Measurements from ENCODE around the gene SLITRK5. TPM values are rescaled to one million over a fixed set of nuclear protein-coding genes. Genes with fewer than 3 reads are reported as not detected.

Gene SLITRK5
- total and polyA plus RNA-seq, 12 donors: under 0.01 to 0.07 (median 0.02) TPM; not detected in 3

- WGBS, 2 donors: 89 to 91% methylated on average over 2 of the region's 2 CpGs
- Histone ChIP-seq H3K9me3 (no peaks in the 10 kb centered on the region), H3K4me3 (no peak overlapping the region), H3K27me3 (no peaks in the 10 kb centered on the region), H3K4me1 (no peaks in the 10 kb centered on the region), H3K36me3 (no peaks in the 10 kb centered on the region), H3K27ac (no peak overlapping the region)
- intact Hi-C loops (cut with DNase I): no loop called here
- no peak for DNase-seq
- ATAC-seq: no peak
- TF ChIP-seq, protein P1, sequence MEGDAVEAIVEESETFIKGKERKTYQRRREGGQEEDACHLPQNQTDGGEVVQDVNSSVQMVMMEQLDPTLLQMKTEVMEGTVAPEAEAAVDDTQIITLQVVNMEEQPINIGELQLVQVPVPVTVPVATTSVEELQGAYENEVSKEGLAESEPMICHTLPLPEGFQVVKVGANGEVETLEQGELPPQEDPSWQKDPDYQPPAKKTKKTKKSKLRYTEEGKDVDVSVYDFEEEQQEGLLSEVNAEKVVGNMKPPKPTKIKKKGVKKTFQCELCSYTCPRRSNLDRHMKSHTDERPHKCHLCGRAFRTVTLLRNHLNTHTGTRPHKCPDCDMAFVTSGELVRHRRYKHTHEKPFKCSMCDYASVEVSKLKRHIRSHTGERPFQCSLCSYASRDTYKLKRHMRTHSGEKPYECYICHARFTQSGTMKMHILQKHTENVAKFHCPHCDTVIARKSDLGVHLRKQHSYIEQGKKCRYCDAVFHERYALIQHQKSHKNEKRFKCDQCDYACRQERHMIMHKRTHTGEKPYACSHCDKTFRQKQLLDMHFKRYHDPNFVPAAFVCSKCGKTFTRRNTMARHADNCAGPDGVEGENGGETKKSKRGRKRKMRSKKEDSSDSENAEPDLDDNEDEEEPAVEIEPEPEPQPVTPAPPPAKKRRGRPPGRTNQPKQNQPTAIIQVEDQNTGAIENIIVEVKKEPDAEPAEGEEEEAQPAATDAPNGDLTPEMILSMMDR (IDR thresholded peaks at IDR 0.05): no peak
Measured at GRCh38 chr13:87684850-87685742, 13.9 kb downstream of the SLITRK5 start.

DNA sequence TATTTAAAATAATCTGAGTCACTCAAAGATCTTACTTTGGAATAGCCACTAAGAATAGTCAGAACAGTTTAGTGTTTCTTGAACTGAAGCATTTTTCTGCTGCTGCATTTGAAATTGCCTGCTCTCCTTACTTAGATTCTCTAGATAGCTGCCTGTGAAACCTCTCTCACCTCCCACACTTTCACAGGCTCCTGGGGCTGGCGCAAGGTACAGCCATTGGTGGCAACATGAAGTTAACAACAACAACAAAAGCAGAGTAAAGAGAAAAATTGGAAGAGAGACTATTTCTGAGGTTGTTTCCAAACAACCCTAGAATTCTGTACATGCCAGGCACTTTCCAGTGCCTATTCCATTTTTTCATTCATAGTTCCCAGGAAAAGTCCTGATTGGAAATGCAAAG is 25.3 kb downstream of the SLITRK5 start:
- DNase-seq (no peak), ATAC-seq (no peak)
- Histone ChIP-seq H3K9me3 (peaks cover 0 to 5% (median 0%) of the 10 kb centered on the region in 11 donors), H3K27ac (no peak overlapping the region), H3K27me3 (no peaks in the 10 kb centered on the region), H3K4me1 (no peaks in the 10 kb centered on the region), H3K4me3 (no peak overlapping the region), H3K36me3 (no peaks in the 10 kb centered on the region)
- TF ChIP-seq, protein P1 (IDR thresholded peaks at IDR 0.05): no peak
- WGBS, 2 donors: 90 to 93% methylated on average over 1 of the region's 1 CpG
- intact Hi-C loops (cut with DNase I): no loop called here

- TF ChIP-seq, protein P1 (IDR thresholded peaks at IDR 0.05): no peak
- ATAC-seq (no peak), DNase-seq (no peak)
- H3K36me3 ChIP-seq: no peaks in the 10 kb centered on the region
- H3K27ac ChIP-seq: no peak overlapping the region
- WGBS, 2 donors: 86 to 95% methylated on average over 2 of the region's 2 CpGs
- intact Hi-C loops (cut with DNase I): no loop called here
- H3K27me3 ChIP-seq: no peaks in the 10 kb centered on the region
- no peaks in the 10 kb centered on the region for H3K4me1 ChIP-seq
- H3K4me3 ChIP-seq: no peak overlapping the region
- H3K9me3 ChIP-seq: peaks cover 0 to 5% (median 0%) of the 10 kb centered on the region in 11 donors
Measured at GRCh38 chr13:87698268-87698667, 27.1 kb downstream of the SLITRK5 start.

- intact Hi-C loops (cut with DNase I): no loop called here
- no peak for ATAC-seq
- Histone ChIP-seq H3K36me3 (no peaks in the 10 kb centered on the region), H3K9me3 (no peaks in the 10 kb centered on the region), H3K27me3 (no peaks in the 10 kb centered on the region), H3K4me1 (no peaks in the 10 kb centered on the region), H3K27ac (no peak overlapping the region), H3K4me3 (no peak overlapping the region)
- TF ChIP-seq, protein P1 (IDR thresholded peaks at IDR 0.05): no peak
- DNase-seq: no peak
- 64 to 71% methylated on average over 1 of the region's 1 CpG for WGBS, 2 donors
Measured at GRCh38 chr13:87709947-87710346, 38.8 kb downstream of the SLITRK5 start.
